Natural killer cell (primary cell): Measurements from ENCODE around the gene TGFBR3. TPM values are rescaled to one million over a fixed set of nuclear protein-coding genes. Genes with fewer than 3 reads are reported as not detected.

Source experiments
- ATAC-seq, 3 donors: fragments of 150-1000 bp in 2 of 3; fragments of 200-7000 bp in 1 of 3; cut with Tn5 transposase; 1 replicate in 1 of 3; 2 replicates in 2 of 3; pipeline ENCODE4 v1.10.0; 2021; ENCODE audit warnings: mild to moderate bottlenecking in 2 of 3, moderate library complexity in 2 of 3
- DNase-seq, 2 donors: peaks; one replicate each; pipeline versions ENCODE4 v3.0.0 to v3.0.0-alpha.2; 2013 to 2021; ENCODE audit warnings: mixed read lengths in 1 of 2
- H3K27ac ChIP-seq: one replicate; pipeline ENCODE4 v1.5.1; 2013; ENCODE audit warnings: mild to moderate bottlenecking, low read length
- H3K27me3 ChIP-seq: one replicate; pipeline ENCODE4 v1.6.1; 2013; ENCODE audit warnings: low read length; ENCODE audit not compliant: control insufficient read depth, insufficient read depth
- H3K36me3 ChIP-seq: one replicate; pipeline ENCODE4 v1.6.1; 2013; ENCODE audit warnings: low read length; ENCODE audit not compliant: control insufficient read depth, insufficient read depth
- H3K4me1 ChIP-seq: one replicate; pipeline ENCODE4 v1.6.1; 2013; ENCODE audit warnings: low read length; ENCODE audit not compliant: control insufficient read depth, insufficient read depth
- H3K4me3 ChIP-seq: one replicate; pipeline ENCODE4 v1.5.1; 2013; ENCODE audit warnings: low read length
- H3K9me3 ChIP-seq: one replicate; pipeline ENCODE4 v1.6.1; 2013; ENCODE audit warnings: low read length; ENCODE audit not compliant: control insufficient read depth, insufficient read depth
- H3K27ac Mint-ChIP-seq, 2 donors: one replicate each; pipeline ENCODE4 v1.8.0; 2022; ENCODE audit warnings: mild to moderate bottlenecking in 2 of 2, mixed read lengths in 2 of 2, moderate library complexity in 1 of 2
- H3K27me3 Mint-ChIP-seq, 2 donors: one replicate each; pipeline ENCODE4 v1.8.0; 2022; ENCODE audit warnings: low read depth in 2 of 2, mixed read lengths in 2 of 2
- H3K36me3 Mint-ChIP-seq: one replicate; pipeline ENCODE4 v1.8.0; 2022; ENCODE audit warnings: mixed read lengths
- H3K4me1 Mint-ChIP-seq, 2 donors: one replicate each; pipeline ENCODE4 v1.8.0; 2022; ENCODE audit warnings: mixed read lengths in 2 of 2
- H3K4me3 Mint-ChIP-seq: one replicate; pipeline ENCODE4 v1.8.0; 2022; ENCODE audit warnings: mild to moderate bottlenecking, moderate library complexity, mixed read lengths
- H3K9me3 Mint-ChIP-seq, 2 donors: one replicate each; pipeline ENCODE4 v1.8.0; 2022; ENCODE audit warnings: mixed read lengths in 2 of 2
- CTCF ChIP-seq: fragments of 200-600 bp; IDR thresholded peaks from one replicate; pipeline ENCODE4 v1.8.0; 2022; ENCODE audit warnings: antibody characterized with exemption
- WGBS: methylation state at CpG from one replicate; pipeline ENCODE4 v1.1.7; 2013; ENCODE audit warnings: missing lambda C conversion rate; ENCODE audit not compliant: insufficient coverage; 5-methylcytosine and 5-hydroxymethylcytosine counted together
- intact Hi-C: fragments of 100-400 bp; cut with micrococcal nuclease; formaldehyde crosslinking; loops from one replicate; pipeline ENCODE4 v1.14.2; 2022
- total RNA-seq, 4 donors: library from RNA; stranded (reverse); fragments of 120-200 nt in 1 of 4; gene quantifications; one replicate each; pipeline versions ENCODE4 v1.2.3 to v1.2.4, GENCODE V29; 2013 to 2022

Gene TGFBR3
- total RNA-seq, 3 donors from 2014 or later (not counting 1 experiment from before 2014, with no cell fraction given): 225 to 274 (median 243) TPM

- Mint-ChIP-seq H3K4me1 (peaks cover 75 to 86% of the 10 kb centered on the region in 2 donors), H3K27me3 (no peaks in the 10 kb centered on the region), H3K4me3 (peak overlapping the region; percentile 45), H3K27ac (peak overlapping the region; percentile 82 to 87), H3K9me3 (no peaks in the 10 kb centered on the region), H3K36me3 (peaks cover 25% of the 10 kb centered on the region)
- no peaks in the 10 kb centered on the region for H3K27me3 ChIP-seq
- WGBS: 44% methylated on average over 3 of the region's 3 CpGs
- DNase-seq (no peak), ATAC-seq (peak; percentile 37 to 55 (median 49))
- no peak for TF ChIP-seq CTCF
- H3K4me1 ChIP-seq: peaks cover 17% of the 10 kb centered on the region
- no peak overlapping the region for H3K4me3 ChIP-seq
- intact Hi-C loops: loop anchor here (5.0 kb wide), 1 partner anchor 39 kb away; no protein-coding TSS in a partner anchor
- H3K27ac ChIP-seq: no peak overlapping the region
- no peaks in the 10 kb centered on the region for H3K9me3 ChIP-seq
- H3K36me3 ChIP-seq: peaks cover 21% of the 10 kb centered on the region
Measured at GRCh38 chr1:91765880-91766443, 120.0 kb downstream of the TGFBR3 start.

- no peak for DNase-seq
- no peaks in the 10 kb centered on the region for H3K27me3 ChIP-seq
Measured at GRCh38 chr1:91765293-91765692, 120.7 kb downstream of the TGFBR3 start.

GRCh38 chr1:91764471-91765115, 121.4 kb downstream of the TGFBR3 start:
- H3K9me3 ChIP-seq: no peaks in the 10 kb centered on the region
- no peak for TF ChIP-seq CTCF
- no peaks in the 10 kb centered on the region for H3K27me3 ChIP-seq
- DNase-seq (no peak), ATAC-seq (peak in 1 of 3 donors; percentile 11)
- 97% methylated on average over 12 of the region's 12 CpGs for WGBS
- H3K4me1 Mint-ChIP-seq: peaks cover 83 to 87% of the 10 kb centered on the region in 2 donors
- peaks cover 17% of the 10 kb centered on the region for H3K4me1 ChIP-seq
- H3K27ac Mint-ChIP-seq: peak overlapping the region; percentile 82 to 87
- H3K9me3 Mint-ChIP-seq: no peaks in the 10 kb centered on the region
- H3K4me3 Mint-ChIP-seq: peak overlapping the region; percentile 25
- intact Hi-C loops: loop anchor here (5.0 kb wide), 1 partner anchor 37 kb away; no protein-coding TSS in a partner anchor
- peaks cover 19% of the 10 kb centered on the region for H3K36me3 ChIP-seq
- no peak overlapping the region for H3K27ac ChIP-seq
- H3K27me3 Mint-ChIP-seq: no peaks in the 10 kb centered on the region
- no peak overlapping the region for H3K4me3 ChIP-seq
- peaks cover 25% of the 10 kb centered on the region for H3K36me3 Mint-ChIP-seq

More at GRCh38 chr1:91765293-91765692, 120.7 kb downstream of the TGFBR3 start:
- intact Hi-C loops: loop anchor here (5.0 kb wide), 1 partner anchor 38 kb away; no protein-coding TSS in a partner anchor
- Histone ChIP-seq H3K36me3 (peaks cover 19% of the 10 kb centered on the region), H3K4me3 (no peak overlapping the region), H3K9me3 (no peaks in the 10 kb centered on the region), H3K27ac (no peak overlapping the region), H3K4me1 (peaks cover 17% of the 10 kb centered on the region)
- Mint-ChIP-seq H3K36me3 (peaks cover 25% of the 10 kb centered on the region), H3K27ac (peak overlapping the region; percentile 82 to 87), H3K27me3 (no peaks in the 10 kb centered on the region), H3K4me1 (peaks cover 82 to 87% of the 10 kb centered on the region in 2 donors), H3K4me3 (peak overlapping the region; percentile 25), H3K9me3 (no peaks in the 10 kb centered on the region)
- TF ChIP-seq CTCF: no peak
- ATAC-seq: no peak
- WGBS: 93% methylated on average over 2 of the region's 4 CpGs
